T47D (cell line): Measurements from ENCODE around the gene RANBP17.

Source experiments
- DNase-seq, 2 experiments: peaks; one replicate each; pipeline versions ENCODE4 v3.0.0 to v3.0.0-alpha.2; 2011 to 2012; ENCODE audit warnings: low read depth in 1 of 2, low spot score in 1 of 2
- JUND ChIP-seq: IDR thresholded peaks from 2 replicates; pipeline ENCODE4 v1.6.1; 2012; ENCODE audit warnings: low read depth
- in situ Hi-C: cut with HindIII; loops from 2 replicates; pipeline ENCODE4 v1.10.0; 2016; ENCODE audit warnings: low sequenced_read_pairs, low pct_unique_long_range_greater_than_20kb

RANBP17 gene

DNA sequence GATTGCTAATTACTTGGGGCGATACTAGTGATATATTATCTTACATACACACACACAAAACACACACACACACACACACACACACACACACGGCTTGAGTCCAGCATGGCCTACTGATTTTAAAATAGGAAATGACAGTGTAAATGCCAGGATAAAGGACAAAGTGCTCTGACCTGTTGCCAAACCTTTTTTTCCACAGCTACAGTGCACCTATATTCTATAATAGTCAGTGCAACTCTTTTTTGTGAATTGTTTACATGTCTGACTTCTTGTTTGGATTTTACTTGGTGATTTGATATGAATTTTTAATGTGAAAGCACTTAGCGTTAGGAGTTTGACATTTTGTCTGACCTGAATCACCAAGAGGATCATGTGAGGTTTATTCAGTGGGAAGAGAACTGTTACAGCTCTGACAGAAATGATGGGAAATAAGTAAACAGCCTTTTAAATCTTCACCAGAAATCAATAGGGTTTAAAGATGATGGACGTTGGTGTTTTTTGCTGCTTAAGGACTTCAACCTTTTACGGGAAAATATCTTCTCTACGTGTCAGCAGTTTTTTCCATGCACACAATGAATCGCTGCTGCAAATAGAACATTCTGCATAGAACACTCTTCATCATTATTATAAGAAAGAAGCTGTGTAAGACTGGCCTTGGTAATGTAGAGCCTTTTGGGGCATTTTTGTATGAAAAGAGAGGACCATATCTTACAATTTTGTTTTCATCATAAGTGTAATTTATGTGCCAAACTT is 218.5 kb downstream of the RANBP17 start:
- DNase-seq = no peak
- TF ChIP-seq JUND = no peak
- in situ Hi-C loops = no loop called here

DNA sequence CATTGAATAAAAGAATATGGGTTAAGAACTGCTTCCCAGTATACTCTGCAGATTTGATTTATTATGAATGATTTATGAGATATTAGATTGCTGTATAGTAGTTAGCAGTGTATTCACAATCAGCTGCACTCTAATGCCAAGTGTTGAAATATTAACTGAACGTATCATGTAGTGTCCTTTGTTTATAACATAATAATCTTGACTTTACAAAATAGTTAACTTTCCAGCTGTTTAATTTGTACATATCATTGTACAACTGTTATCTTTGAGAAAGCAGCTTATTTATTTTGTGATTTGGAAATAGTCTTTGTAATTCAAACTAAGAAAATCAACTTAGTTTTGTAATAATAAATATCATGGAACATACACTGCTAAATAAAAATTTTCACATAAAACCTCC is 219.5 kb downstream of the RANBP17 start:
- in situ Hi-C loops = no loop called here
- TF ChIP-seq JUND = no peak
- DNase-seq = no peak

DNA sequence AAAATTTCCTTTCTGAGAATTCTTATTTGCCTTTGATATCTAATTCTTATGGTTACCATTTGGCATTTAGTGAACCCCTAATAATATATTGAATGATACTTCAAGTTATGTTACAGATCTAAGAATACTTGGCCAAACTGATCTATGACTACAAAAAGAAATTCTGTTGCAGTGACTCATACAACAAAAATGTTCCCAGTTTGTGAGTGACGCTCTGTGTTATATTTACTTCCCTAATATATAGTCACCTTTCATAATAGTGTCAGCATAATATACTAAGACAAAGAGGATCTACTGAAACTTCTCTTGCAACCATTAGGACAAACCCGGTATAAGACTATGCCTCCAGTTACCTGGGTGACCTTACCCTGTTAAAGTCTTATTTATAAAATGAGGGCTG is 230.4 kb downstream of the RANBP17 start:
- in situ Hi-C loops = no loop called here
- TF ChIP-seq JUND = no peak
- DNase-seq = no peak

GRCh38 chr5:171093598-171093997 is 231.8 kb downstream of the RANBP17 start:
- DNase-seq = no peak
- no peak for TF ChIP-seq JUND
- in situ Hi-C loops = no loop called here

DNA sequence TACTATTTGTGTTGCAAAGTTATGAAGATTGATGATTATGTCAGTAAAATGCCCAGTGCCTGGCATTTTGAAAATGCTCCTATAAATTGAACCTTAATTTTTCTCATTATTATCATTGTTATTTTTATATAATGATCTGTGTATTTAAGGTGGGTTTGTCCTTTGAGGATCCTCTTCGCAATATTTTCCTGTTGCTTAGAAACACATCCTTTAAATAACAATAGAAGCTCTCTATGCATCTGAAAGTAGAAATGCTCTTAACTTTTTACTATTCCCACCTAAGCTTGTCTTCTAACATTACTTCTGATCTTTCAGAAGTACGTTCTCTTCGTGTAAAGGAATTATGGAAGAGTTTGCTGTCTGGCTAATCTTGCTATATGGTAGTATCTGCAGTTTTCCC is 232.5 kb downstream of the RANBP17 start:
- DNase-seq = no peak
- in situ Hi-C loops = no loop called here
- TF ChIP-seq JUND = no peak

GRCh38 chr5:171102877-171103610 is 241.2 kb downstream of the RANBP17 start:
- TF ChIP-seq JUND = no peak
- DNase-seq = no peak
- in situ Hi-C loops = no loop called here

- in situ Hi-C loops = no loop called here
- no peak for TF ChIP-seq JUND
Measured at GRCh38 chr5:171107669-171108068, 245.9 kb downstream of the RANBP17 start.

DNA sequence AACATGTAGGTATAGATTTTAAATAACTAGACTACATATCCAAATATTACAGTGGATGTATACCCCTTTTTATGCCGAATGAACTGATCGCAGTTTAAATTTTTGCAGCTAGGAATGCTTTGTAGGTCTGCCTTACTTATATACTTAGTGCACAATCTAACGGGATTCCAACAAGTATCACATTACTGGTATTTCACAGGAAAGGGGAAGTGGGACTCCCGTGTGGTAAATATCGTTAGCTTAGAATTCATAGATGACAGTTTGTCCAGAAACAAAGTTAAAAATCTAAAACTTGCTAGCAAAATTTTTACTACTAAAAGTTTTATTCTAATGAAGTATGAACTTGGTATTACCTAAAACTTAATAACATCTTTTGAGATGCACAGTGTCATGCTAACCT is 253.7 kb downstream of the RANBP17 start:
- in situ Hi-C loops = no loop called here
- TF ChIP-seq JUND = no peak
- DNase-seq = no peak

More at GRCh38 chr5:171107669-171108068, 245.9 kb downstream of the RANBP17 start:
- no peak for DNase-seq

GRCh38 chr5:171116719-171117118 is 254.9 kb downstream of the RANBP17 start:
- DNase-seq = no peak
- no peak for TF ChIP-seq JUND
- in situ Hi-C loops = no loop called here

DNA sequence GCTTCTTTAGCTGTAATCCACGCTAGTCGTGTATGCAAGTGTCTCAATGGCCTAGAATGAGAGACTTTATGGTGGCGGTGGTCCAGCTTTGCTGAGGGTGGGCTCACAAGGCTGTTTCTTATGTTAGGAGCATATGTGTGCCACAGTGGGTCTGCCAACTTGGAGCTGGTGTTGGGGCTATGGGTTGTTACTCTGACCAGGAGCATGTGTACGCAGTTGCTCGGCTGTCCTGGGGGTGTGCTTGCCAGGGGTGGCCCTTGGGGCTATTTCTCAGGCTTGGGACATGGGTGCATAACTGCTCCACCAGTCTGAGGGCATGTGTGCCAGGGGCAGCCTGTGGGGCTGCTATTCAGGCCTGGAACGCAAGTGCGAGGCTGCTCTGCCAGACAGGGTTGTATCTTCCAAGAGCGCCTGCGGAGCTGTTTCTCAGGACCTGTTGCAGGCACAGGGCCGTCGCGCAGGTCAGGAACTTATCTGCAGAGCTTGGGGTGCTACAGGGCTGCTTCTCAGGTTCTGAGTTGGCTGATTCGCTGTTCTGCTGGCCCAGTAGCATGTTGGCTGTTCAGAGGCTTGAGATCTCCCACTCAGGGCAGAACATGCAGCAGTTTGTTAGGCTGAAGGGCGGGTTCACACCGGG is 259.3 kb downstream of the RANBP17 start:
- DNase-seq = no peak
- in situ Hi-C loops = no loop called here
- no peak for TF ChIP-seq JUND

DNA sequence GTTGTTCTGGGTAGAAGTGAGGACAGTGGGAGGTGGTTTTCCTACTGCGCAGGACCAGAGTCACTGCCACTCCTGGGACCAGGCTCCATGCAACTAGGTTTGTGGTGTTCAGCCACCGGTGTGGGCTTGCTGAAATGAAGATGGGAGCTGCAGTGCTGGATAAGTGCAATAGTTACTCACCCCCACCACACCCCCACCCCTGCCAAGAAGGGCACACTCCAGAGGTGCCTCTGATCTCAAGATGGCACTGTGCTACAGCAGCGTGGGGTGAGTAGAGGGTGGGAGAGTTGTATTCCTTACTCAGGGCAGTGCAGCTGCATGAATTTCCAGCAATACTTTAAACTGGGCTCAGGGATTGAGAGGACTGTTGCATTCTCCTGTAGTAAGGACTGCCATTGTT is 259.8 kb downstream of the RANBP17 start:
- TF ChIP-seq JUND = no peak
- no peak for DNase-seq
- in situ Hi-C loops = no loop called here

DNA sequence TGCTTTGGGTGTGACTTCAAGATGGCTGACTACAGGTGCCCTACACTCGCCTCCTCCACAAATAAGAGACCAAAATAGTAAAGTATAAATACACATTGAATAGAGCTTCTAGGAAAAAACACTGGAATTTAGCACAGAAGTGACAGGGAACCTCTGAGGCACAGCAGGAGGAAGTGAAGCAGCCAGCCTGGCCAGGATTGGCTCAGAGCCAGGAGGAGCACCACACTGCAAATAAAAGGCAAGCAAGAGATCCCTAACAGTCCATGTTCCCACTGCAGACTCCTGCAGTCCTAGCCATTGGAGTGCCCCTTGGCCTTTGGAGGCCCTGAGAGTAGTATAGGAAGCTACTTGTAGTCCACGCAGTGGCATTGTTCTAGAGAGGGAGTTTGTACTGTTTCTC is 260.6 kb downstream of the RANBP17 start:
- TF ChIP-seq JUND = no peak
- in situ Hi-C loops = no loop called here
- peak in 1 of 2 experiments; percentile 46 for DNase-seq

GRCh38 chr5:171123417-171123816 is 261.6 kb downstream of the RANBP17 start:
- DNase-seq = no peak
- no peak for TF ChIP-seq JUND
- in situ Hi-C loops = no loop called here
